Measurements from ENCODE around the gene MLLT10. TPM values are rescaled to one million over a fixed set of nuclear protein-coding genes. Genes with fewer than 3 reads are reported as not detected.

Gene MLLT10
- total and polyA plus RNA-seq, 4 experiments from 2014 or later, result 5.2 to 73.4 (median 36.5) TPM

- H3K4me3 Mint-ChIP-seq, result no peak overlapping the region
- no peak overlapping the region for H3K4me3 ChIP-seq (ENCODE audit: low read length in 2 of 2)
- ChIA-PET CTCF (ENCODE audit: partially characterized antibody) (no interaction called here), POLR2A (ENCODE audit: partially characterized antibody) (interaction anchor here (1.3 kb wide), 1 partner anchor 18 kb away, joined by 3 read pairs; no protein-coding TSS in a partner anchor)
- no peaks in the 10 kb centered on the region for H3K36me3 Mint-ChIP-seq
- intact Hi-C loops (cut with micrococcal nuclease), result no loop called here
- no peaks in the 10 kb centered on the region for H3K4me1 ChIP-seq (ENCODE audit: insufficient read depth, low read length)
- H3K36me3 ChIP-seq (ENCODE audit: insufficient read depth, low read length), result no peaks in the 10 kb centered on the region
- peaks cover 24% of the 10 kb centered on the region for H3K27me3 ChIP-seq (ENCODE audit: insufficient read depth, low read length)
- H3K27ac Mint-ChIP-seq, result no peak overlapping the region
- DNase-seq, result no peak
- no peaks in the 10 kb centered on the region for H3K9me3 ChIP-seq (ENCODE audit: control insufficient read depth in 1 of 2, low read length in 2 of 2)
- H3K27ac ChIP-seq (ENCODE audit: low read depth, low read length), result no peak overlapping the region
- peaks cover 28 to 44% of the 10 kb centered on the region in 2 donors for H3K27me3 Mint-ChIP-seq
- H3K4me1 Mint-ChIP-seq, result no peaks in the 10 kb centered on the region
- H3K9me3 Mint-ChIP-seq, result peaks cover 0 to 2% (median 0%) of the 10 kb centered on the region in 8 donors
Observed at GRCh38 chr10:21508706-21509331, 25.2 kb upstream of the MLLT10 start.

GRCh38 chr10:21509341-21510240 lies 24.4 kb upstream of the MLLT10 start:
- no peak overlapping the region for H3K27ac Mint-ChIP-seq
- POLR2A ChIA-PET (ENCODE audit: partially characterized antibody), result interaction anchor here (1.0 to 1.3 kb wide), 2 partner anchors 17 to 23 kb away, joined by 3 read pairs; no protein-coding TSS in a partner anchor
- H3K27me3 ChIP-seq (ENCODE audit: insufficient read depth, low read length), result peaks cover 24% of the 10 kb centered on the region

GRCh38 chr10:21510241-21511094 lies 23.6 kb upstream of the MLLT10 start:
- CTCF ChIA-PET (ENCODE audit: partially characterized antibody), result interaction anchor here (0.6 kb wide), 2 partner anchors 737 to 1075 kb away, joined by 3 read pairs; no protein-coding TSS in a partner anchor

More at GRCh38 chr10:21509341-21510240, 24.4 kb upstream of the MLLT10 start:
- no peaks in the 10 kb centered on the region for H3K9me3 ChIP-seq (ENCODE audit: control insufficient read depth in 1 of 2, low read length in 2 of 2)
- H3K27me3 Mint-ChIP-seq, result peaks cover 26 to 48% of the 10 kb centered on the region in 2 donors
- peaks cover 0 to 2% (median 0%) of the 10 kb centered on the region in 8 donors for H3K9me3 Mint-ChIP-seq
- no peak overlapping the region for H3K4me3 ChIP-seq (ENCODE audit: low read length in 2 of 2)
- no peaks in the 10 kb centered on the region for H3K4me1 Mint-ChIP-seq
- intact Hi-C loops (cut with micrococcal nuclease), result no loop called here
- H3K27ac ChIP-seq (ENCODE audit: low read depth, low read length), result no peak overlapping the region
- CTCF ChIA-PET (ENCODE audit: partially characterized antibody), result interaction anchor here (0.6 kb wide), 1 partner anchor 1076 kb away, joined by 3 read pairs; no protein-coding TSS in a partner anchor
- H3K36me3 Mint-ChIP-seq, result no peaks in the 10 kb centered on the region
- no peaks in the 10 kb centered on the region for H3K36me3 ChIP-seq (ENCODE audit: insufficient read depth, low read length)
- no peaks in the 10 kb centered on the region for H3K4me1 ChIP-seq (ENCODE audit: insufficient read depth, low read length)
- no peak overlapping the region for H3K4me3 Mint-ChIP-seq
- DNase-seq, result no peak

GRCh38 chr10:21511095-21511570 lies 22.9 kb upstream of the MLLT10 start:
- CTCF ChIA-PET (ENCODE audit: partially characterized antibody), result interaction anchor here (0.6 to 0.8 kb wide), 2 partner anchors 15 to 737 kb away, joined by 3 to 4 read pairs; no protein-coding TSS in a partner anchor
- DNase-seq, result no peak
- no peak overlapping the region for H3K4me3 Mint-ChIP-seq
- H3K27me3 Mint-ChIP-seq, result peaks cover 37 to 59% of the 10 kb centered on the region in 2 donors
- H3K27ac Mint-ChIP-seq, result no peak overlapping the region
- intact Hi-C loops (cut with micrococcal nuclease), result no loop called here
- no peak overlapping the region for H3K27ac ChIP-seq (ENCODE audit: low read depth, low read length)
- peaks cover 3 to 10% (median 4%) of the 10 kb centered on the region in 4 donors for H3K4me1 Mint-ChIP-seq
- peaks cover 38% of the 10 kb centered on the region for H3K27me3 ChIP-seq (ENCODE audit: insufficient read depth, low read length)
- peaks cover 4% of the 10 kb centered on the region for H3K4me1 ChIP-seq (ENCODE audit: insufficient read depth, low read length)
- no peak overlapping the region for H3K4me3 ChIP-seq (ENCODE audit: low read length in 2 of 2)
- H3K36me3 ChIP-seq (ENCODE audit: insufficient read depth, low read length), result no peaks in the 10 kb centered on the region
- POLR2A ChIA-PET (ENCODE audit: partially characterized antibody), result interaction anchor here (1.0 kb wide), 1 partner anchor 22 kb away, joined by 3 read pairs; no protein-coding TSS in a partner anchor
- H3K9me3 Mint-ChIP-seq, result peaks cover 0 to 2% (median 0%) of the 10 kb centered on the region in 8 donors
- H3K36me3 Mint-ChIP-seq, result no peaks in the 10 kb centered on the region
- H3K9me3 ChIP-seq (ENCODE audit: control insufficient read depth in 1 of 2, low read length in 2 of 2), result no peaks in the 10 kb centered on the region

More at GRCh38 chr10:21510241-21511094, 23.6 kb upstream of the MLLT10 start:
- Histone ChIP-seq H3K4me3 (ENCODE audit: low read length in 2 of 2) (no peak overlapping the region), H3K4me1 (ENCODE audit: insufficient read depth, low read length) (no peaks in the 10 kb centered on the region), H3K36me3 (ENCODE audit: insufficient read depth, low read length) (no peaks in the 10 kb centered on the region), H3K27me3 (ENCODE audit: insufficient read depth, low read length) (peaks cover 32% of the 10 kb centered on the region), H3K9me3 (ENCODE audit: control insufficient read depth in 1 of 2, low read length in 2 of 2) (no peaks in the 10 kb centered on the region), H3K27ac (ENCODE audit: low read depth, low read length) (no peak overlapping the region)
- intact Hi-C loops (cut with micrococcal nuclease), result no loop called here
- no peak for DNase-seq
- POLR2A ChIA-PET (ENCODE audit: partially characterized antibody), result interaction anchor here (1.0 to 1.3 kb wide), 2 partner anchors 17 to 23 kb away, joined by 3 read pairs; no protein-coding TSS in a partner anchor
- Mint-ChIP-seq H3K27me3 (peaks cover 34 to 56% of the 10 kb centered on the region in 2 donors), H3K36me3 (no peaks in the 10 kb centered on the region), H3K27ac (no peak overlapping the region), H3K4me1 (peaks cover 0 to 3% (median 0%) of the 10 kb centered on the region in 4 donors), H3K9me3 (peaks cover 0 to 2% (median 0%) of the 10 kb centered on the region in 8 donors), H3K4me3 (no peak overlapping the region)

- POLR2A ChIA-PET (ENCODE audit: partially characterized antibody), result interaction anchor here (0.6 to 1.0 kb wide), 2 partner anchors 15 to 498 kb away, joined by 3 to 5 read pairs; no protein-coding TSS in a partner anchor
- no peaks in the 10 kb centered on the region for H3K36me3 ChIP-seq (ENCODE audit: insufficient read depth, low read length)
- CTCF ChIA-PET (ENCODE audit: partially characterized antibody), result interaction anchor here (0.8 kb wide), 1 partner anchor 16 kb away, joined by 4 read pairs; no protein-coding TSS in a partner anchor
- no peak for DNase-seq
- H3K9me3 ChIP-seq (ENCODE audit: control insufficient read depth in 1 of 2, low read length in 2 of 2), result no peaks in the 10 kb centered on the region
- H3K4me1 Mint-ChIP-seq, result peaks cover 3 to 11% (median 7%) of the 10 kb centered on the region in 4 donors
- peaks cover 38 to 56% of the 10 kb centered on the region in 2 donors for H3K27me3 Mint-ChIP-seq
- intact Hi-C loops (cut with micrococcal nuclease), result no loop called here
- peaks cover 39% of the 10 kb centered on the region for H3K27me3 ChIP-seq (ENCODE audit: insufficient read depth, low read length)
- H3K9me3 Mint-ChIP-seq, result peaks cover 0 to 2% (median 0%) of the 10 kb centered on the region in 8 donors
- H3K4me3 ChIP-seq (ENCODE audit: low read length in 2 of 2), result no peak overlapping the region
- peaks cover 8% of the 10 kb centered on the region for H3K4me1 ChIP-seq (ENCODE audit: insufficient read depth, low read length)
- H3K36me3 Mint-ChIP-seq, result no peaks in the 10 kb centered on the region
- H3K27ac Mint-ChIP-seq, result no peak overlapping the region
- H3K27ac ChIP-seq (ENCODE audit: low read depth, low read length), result no peak overlapping the region
- H3K4me3 Mint-ChIP-seq, result no peak overlapping the region
Observed at GRCh38 chr10:21511946-21512572, 22.0 kb upstream of the MLLT10 start.
